Peyer's patch (tissue), 4 donors: ENCODE results near the gene TSG101. TPM values are rescaled to one million over a fixed set of nuclear protein-coding genes. Genes with fewer than 3 reads are reported as not detected.

Experiments
- DNase-seq, 3 donors: peaks; one replicate each; pipeline ENCODE4 v3.0.0-alpha.2; 2017 to 2019
- H3K27ac ChIP-seq, 4 donors: fragments of 200-600 bp; sonication (generic); one replicate each; pipeline ENCODE4 v1.5.1; 2016 to 2019
- H3K27me3 ChIP-seq, 2 donors: fragments of 200-600 bp; sonication (generic); one replicate each; pipeline ENCODE4 v1.5.1; 2019
- H3K36me3 ChIP-seq, 3 donors: fragments of 200-600 bp; sonication (generic); one replicate each; pipeline ENCODE4 v1.5.1; 2016 to 2019
- H3K4me1 ChIP-seq, 4 donors: fragments of 200-600 bp; sonication (generic); one replicate each; pipeline ENCODE4 v1.5.1; 2016 to 2019
- H3K4me3 ChIP-seq, 4 donors: fragments of 200-600 bp; sonication (generic); 1 replicate in 3 of 4; 2 replicates in 1 of 4; pipeline ENCODE4 v1.5.1; 2016 to 2019; ENCODE audit warnings: mild to moderate bottlenecking in 1 of 4
- H3K9me3 ChIP-seq, 4 donors: fragments of 200-600 bp; sonication (generic); one replicate each; pipeline ENCODE4 v1.5.1; 2016 to 2019; ENCODE audit warnings: mild to moderate bottlenecking in 1 of 4
- CTCF ChIP-seq, 6 experiments: fragments of 450-650 bp in 4 of 6; fragments of 200-600 bp in 2 of 6; sonication (generic) in 1 of 6; IDR thresholded peaks; one replicate each; pipeline ENCODE4 v1.5.1; 2017 to 2019; ENCODE audit warnings: antibody characterized with exemption in 6 of 6, mild to moderate bottlenecking in 3 of 6, moderate library complexity in 1 of 6
- POLR2A ChIP-seq, 2 donors: fragments of 450-650 bp; IDR thresholded peaks; one replicate each; pipeline ENCODE4 v1.5.1; 2017; ENCODE audit warnings: antibody characterized with exemption in 2 of 2, mild to moderate bottlenecking in 2 of 2, moderate library complexity in 2 of 2
- total RNA-seq, 4 donors: library from RNA; depleted of rRNA; stranded (reverse); fragments of >200 nt; gene quantifications; one replicate each; pipeline ENCODE4 v1.1.0, GENCODE V29; 2016

The TSG101 gene
- total RNA-seq, 4 donors from 2014 or later = 61.8 to 73.5 (median 67.6) TPM

- TF ChIP-seq CTCF (IDR thresholded peaks at IDR 0.05) (no peak), POLR2A (IDR thresholded peaks at IDR 0.05) (no peak)
- H3K27me3 ChIP-seq = no peaks in the 10 kb centered on the region
- no peaks in the 10 kb centered on the region for H3K4me1 ChIP-seq
- H3K9me3 ChIP-seq = no peaks in the 10 kb centered on the region
- H3K36me3 ChIP-seq = peaks cover 0 to 22% (median 0%) of the 10 kb centered on the region in 3 donors
- no peak overlapping the region for H3K27ac ChIP-seq
- no peak overlapping the region for H3K4me3 ChIP-seq
- DNase-seq = no peak
Measured at GRCh38 chr11:18533365-18533764, 6.6 kb upstream of the TSG101 start.

- peak overlapping the region; percentile 61 to 95 (median 88) for H3K4me3 ChIP-seq
- H3K36me3 ChIP-seq = peaks cover 0 to 4% (median 0%) of the 10 kb centered on the region in 3 donors
- H3K4me1 ChIP-seq = peaks cover 0 to 14% (median 2%) of the 10 kb centered on the region in 4 donors
- no peaks in the 10 kb centered on the region for H3K9me3 ChIP-seq
- H3K27ac ChIP-seq = peak overlapping the region; percentile 92 to 98 (median 96)
- no peaks in the 10 kb centered on the region for H3K27me3 ChIP-seq
- TF ChIP-seq CTCF (IDR thresholded peaks at IDR 0.05) (no peak), POLR2A (IDR thresholded peaks at IDR 0.05) (no peak)
- DNase-seq = no peak
Measured at GRCh38 chr11:18527512-18527911, 770 bp upstream of the TSG101 start.

- no peaks in the 10 kb centered on the region for H3K9me3 ChIP-seq
- H3K36me3 ChIP-seq = no peaks in the 10 kb centered on the region
- H3K4me3 ChIP-seq = peak overlapping the region; percentile 61 to 95 (median 88)
- peaks cover 0 to 14% (median 2%) of the 10 kb centered on the region in 4 donors for H3K4me1 ChIP-seq
- peak overlapping the region; percentile 92 to 98 (median 96) for H3K27ac ChIP-seq
- H3K27me3 ChIP-seq = no peaks in the 10 kb centered on the region
- TF ChIP-seq CTCF (IDR thresholded peaks at IDR 0.05) (no peak), POLR2A (IDR thresholded peaks at IDR 0.05) (no peak)
- no peak for DNase-seq
Measured at GRCh38 chr11:18526130-18526520, 617 bp downstream of the TSG101 start.

- Histone ChIP-seq H3K4me3 (no peak overlapping the region), H3K4me1 (peaks cover 0 to 14% (median 2%) of the 10 kb centered on the region in 4 donors), H3K27ac (no peak overlapping the region), H3K9me3 (no peaks in the 10 kb centered on the region), H3K36me3 (no peaks in the 10 kb centered on the region), H3K27me3 (no peaks in the 10 kb centered on the region)
- no peak for TF ChIP-seq CTCF (IDR thresholded peaks at IDR 0.05)
- DNase-seq = no peak
Measured at GRCh38 chr11:18524248-18524647, 2.5 kb downstream of the TSG101 start.

- Histone ChIP-seq H3K36me3 (peaks cover 0 to 4% (median 0%) of the 10 kb centered on the region in 3 donors), H3K27me3 (no peaks in the 10 kb centered on the region), H3K4me3 (no peak overlapping the region), H3K27ac (no peak overlapping the region), H3K9me3 (no peaks in the 10 kb centered on the region), H3K4me1 (peaks cover 0 to 14% (median 2%) of the 10 kb centered on the region in 4 donors)
- TF ChIP-seq CTCF (IDR thresholded peaks at IDR 0.05) (no peak), POLR2A (IDR thresholded peaks at IDR 0.05) (no peak)
- no peak for DNase-seq
Measured at GRCh38 chr11:18523084-18523483, 3.7 kb downstream of the TSG101 start.

GRCh38 chr11:18522388-18522787 is 4.4 kb downstream of the TSG101 start:
- Histone ChIP-seq H3K27me3 (no peaks in the 10 kb centered on the region), H3K4me1 (peaks cover 0 to 14% (median 0%) of the 10 kb centered on the region in 4 donors), H3K36me3 (peaks cover 0 to 11% (median 0%) of the 10 kb centered on the region in 3 donors), H3K9me3 (no peaks in the 10 kb centered on the region), H3K4me3 (no peak overlapping the region), H3K27ac (no peak overlapping the region)
- no peak for DNase-seq
- no peak for TF ChIP-seq POLR2A (IDR thresholded peaks at IDR 0.05)
- peak in 1 of 6 experiments; percentile 12 for TF ChIP-seq CTCF (IDR thresholded peaks at IDR 0.05)
